Esophagus squamous epithelium (tissue), 5 donors: Measurements from ENCODE around the gene IAH1. TPM values are rescaled to one million over a fixed set of nuclear protein-coding genes. Genes with fewer than 3 reads are reported as not detected.
A peak's percentile ranks its signal among the peaks of the same experiment; 100 is the strongest.

Experiments
- DNase-seq: peaks from one replicate; lab custom pipeline; 2025; lab: John Stamatoyannopoulos, UW
- H3K27ac ChIP-seq, 4 donors: fragments of 200-600 bp; sonication (generic); one replicate each; pipeline ENCODE4 v1.5.1; 2016 to 2019; ENCODE audit warnings: mild to moderate bottlenecking in 1 of 4
- H3K27me3 ChIP-seq, 4 donors: fragments of 200-600 bp; sonication (generic); 1 replicate in 3 of 4; 2 replicates in 1 of 4; pipeline versions ENCODE4 v1.5.1 to v1.6.0; 2017 to 2021; ENCODE audit warnings: antibody characterized with exemption in 1 of 4
- H3K36me3 ChIP-seq, 3 donors: fragments of 200-600 bp; sonication (generic); one replicate each; pipeline ENCODE4 v1.5.1; 2016 to 2019
- H3K4me1 ChIP-seq, 3 donors: fragments of 200-600 bp; sonication (generic); one replicate each; pipeline ENCODE4 v1.5.1; 2017 to 2019
- H3K4me3 ChIP-seq, 4 donors: fragments of 200-600 bp; sonication (generic); 1 replicate in 3 of 4; 2 replicates in 1 of 4; pipeline ENCODE4 v1.5.1; 2016 to 2019; ENCODE audit warnings: mild to moderate bottlenecking in 2 of 4, moderate library complexity in 1 of 4
- H3K9me3 ChIP-seq, 3 donors: fragments of 200-600 bp; sonication (generic); one replicate each; pipeline ENCODE4 v1.5.1; 2016 to 2019
- CTCF ChIP-seq, 6 experiments: fragments of 450-650 bp in 4 of 6; fragments of 200-600 bp in 2 of 6; sonication (generic) in 2 of 6; IDR thresholded peaks; one replicate each; pipeline ENCODE4 v1.5.1; 2016 to 2019; ENCODE audit warnings: antibody characterized with exemption in 6 of 6, mild to moderate bottlenecking in 4 of 6, moderate library complexity in 4 of 6
- POLR2A ChIP-seq, 4 donors: fragments of 450-650 bp; IDR thresholded peaks; one replicate each; pipeline ENCODE4 v1.6.1; 2017; ENCODE audit warnings: antibody characterized with exemption in 4 of 4, mild to moderate bottlenecking in 4 of 4, moderate library complexity in 3 of 4
- WGBS, 2 donors: methylation state at CpG; one replicate each; pipeline ENCODE4 v1.1.5; 2018; 5-methylcytosine and 5-hydroxymethylcytosine counted together
- intact Hi-C: fragments of 100-400 bp; cut with DNase I; formaldehyde crosslinking; loops from one replicate; pipeline ENCODE4 v1.15.0; 2022
- total RNA-seq, 4 donors: library from RNA; depleted of rRNA; stranded (reverse); fragments of >200 nt; gene quantifications; one replicate each; pipeline ENCODE4 v1.1.0, GENCODE V29; 2016
- donor health status: DM: yes; HTN: yes; CAD: no.

The IAH1 gene
- total RNA-seq, 4 donors from 2014 or later = 6.0 to 47.9 (median 25.2) TPM

GRCh38 chr2:9471206-9471605, 3.1 kb upstream of the IAH1 start:
- no peak overlapping the region for H3K4me3 ChIP-seq
- peaks cover 0 to 56% (median 0%) of the 10 kb centered on the region in 3 donors for H3K36me3 ChIP-seq
- intact Hi-C loops = no loop called here
- DNase-seq = no peak
- H3K4me1 ChIP-seq = peaks cover 8 to 31% (median 8%) of the 10 kb centered on the region in 3 donors
- no peaks in the 10 kb centered on the region for H3K9me3 ChIP-seq
- no peaks in the 10 kb centered on the region for H3K27me3 ChIP-seq
- peak overlapping the region in 1 of 4 donors; percentile 17 for H3K27ac ChIP-seq
- 89 to 91% methylated on average over 5 of the region's 5 CpGs for WGBS, 2 donors
- TF ChIP-seq POLR2A (IDR thresholded peaks at IDR 0.05) (no peak), CTCF (IDR thresholded peaks at IDR 0.05) (no peak)

DNA sequence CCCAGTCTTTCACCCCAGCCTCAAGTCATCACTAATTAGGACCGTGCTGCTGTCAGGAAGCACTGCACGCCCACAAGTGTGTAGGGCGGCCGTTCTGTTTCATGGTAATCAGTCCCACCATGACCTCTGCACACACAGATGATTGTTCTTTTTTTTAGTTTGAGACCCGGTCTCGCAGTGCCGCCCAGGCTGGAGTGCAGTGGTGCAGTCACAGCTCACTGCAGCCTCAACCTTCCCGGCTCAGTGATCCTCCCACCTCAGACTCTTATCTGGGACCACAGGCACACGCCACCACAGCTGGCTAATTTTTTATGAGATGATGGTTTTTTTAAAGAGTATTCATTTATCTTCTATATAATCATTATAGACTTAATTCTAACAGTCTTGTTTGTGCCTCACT, 1.8 kb upstream of the IAH1 start:
- no peaks in the 10 kb centered on the region for H3K9me3 ChIP-seq
- intact Hi-C loops = no loop called here
- 82 to 95% methylated on average over 9 of the region's 9 CpGs for WGBS, 2 donors
- TF ChIP-seq POLR2A (IDR thresholded peaks at IDR 0.05) = no peak
- no peak for TF ChIP-seq CTCF (IDR thresholded peaks at IDR 0.05)
- no peak overlapping the region for H3K4me3 ChIP-seq
- no peak overlapping the region for H3K27ac ChIP-seq
- no peak for DNase-seq
- H3K27me3 ChIP-seq = no peaks in the 10 kb centered on the region
- peaks cover 0 to 61% (median 0%) of the 10 kb centered on the region in 3 donors for H3K36me3 ChIP-seq
- H3K4me1 ChIP-seq = peaks cover 8 to 43% (median 12%) of the 10 kb centered on the region in 3 donors

DNA sequence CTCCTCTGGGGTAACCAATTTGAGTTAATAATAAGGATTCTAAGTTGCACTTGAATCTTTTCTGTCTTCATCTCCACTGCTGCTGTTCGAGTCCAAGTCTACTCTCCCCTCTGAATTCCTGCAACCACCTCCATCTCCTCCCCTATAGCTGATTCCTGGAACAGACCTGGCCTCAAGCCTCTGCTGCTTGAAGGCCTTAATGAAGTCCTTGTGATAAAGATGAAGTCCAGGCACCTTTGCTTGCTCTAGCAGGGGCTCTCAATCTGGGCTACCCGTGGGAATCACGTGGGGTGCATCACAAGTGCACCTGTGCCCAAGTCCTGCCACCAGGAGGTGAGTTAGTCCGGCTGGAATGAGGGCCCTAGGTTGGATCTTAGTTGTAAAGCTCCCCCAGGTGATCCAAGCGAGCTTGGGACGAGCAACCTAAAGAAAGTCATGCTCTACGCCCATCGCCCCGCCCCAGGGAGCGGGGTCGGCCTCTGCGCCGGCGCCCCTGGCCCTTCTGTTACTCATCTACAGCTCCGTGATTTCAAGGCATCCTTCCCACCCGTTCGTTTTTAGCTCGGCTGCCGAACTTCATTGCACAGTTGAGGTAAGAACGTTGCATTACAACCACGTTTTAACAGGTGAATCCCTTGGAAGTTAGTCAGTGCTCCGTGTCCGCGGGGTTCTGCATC, 905 bp upstream of the IAH1 start:
- H3K36me3 ChIP-seq = peaks cover 0 to 59% (median 0%) of the 10 kb centered on the region in 3 donors
- H3K4me3 ChIP-seq = peak overlapping the region; percentile 78 to 93 (median 84)
- H3K4me1 ChIP-seq = peaks cover 8 to 42% (median 12%) of the 10 kb centered on the region in 3 donors
- 34 to 45% methylated on average over 13 to 15 of the region's 24 CpGs for WGBS, 2 donors
- H3K27me3 ChIP-seq = no peaks in the 10 kb centered on the region
- intact Hi-C loops = no loop called here
- H3K27ac ChIP-seq = peak overlapping the region in 3 of 4 donors; percentile 86 to 95 (median 91)
- peak in 4 of 6 experiments; percentile 8 to 52 (median 24) for TF ChIP-seq CTCF (IDR thresholded peaks at IDR 0.05)
- TF ChIP-seq POLR2A (IDR thresholded peaks at IDR 0.05) = no peak
- no peaks in the 10 kb centered on the region for H3K9me3 ChIP-seq
- DNase-seq = no peak

GRCh38 chr2:9473985-9474360, 378 bp upstream of the IAH1 start:
- intact Hi-C loops = no loop called here

More at GRCh38 chr2:9473985-9474360, 378 bp upstream of the IAH1 start:
- Histone ChIP-seq H3K9me3 (no peaks in the 10 kb centered on the region), H3K4me1 (peaks cover 8 to 42% (median 12%) of the 10 kb centered on the region in 3 donors), H3K4me3 (peak overlapping the region; percentile 78 to 93 (median 84)), H3K27me3 (no peaks in the 10 kb centered on the region), H3K27ac (peak overlapping the region; percentile 86 to 95 (median 91)), H3K36me3 (peaks cover 0 to 59% (median 0%) of the 10 kb centered on the region in 3 donors)
- WGBS, 2 donors = 0 to 10% methylated on average over 7 to 9 of the region's 39 CpGs
- no peak for DNase-seq
- peak in 1 of 4 donors; percentile 5 for TF ChIP-seq POLR2A (IDR thresholded peaks at IDR 0.05)
- TF ChIP-seq CTCF (IDR thresholded peaks at IDR 0.05) = no peak
